HG03432 (cell line): ENCODE results near the gene CHIT1.

Experiments
- ATAC-seq: cut with Tn5 transposase; IDR thresholded peaks from one replicate; pipeline ENCODE4 v1.9.1; 2021; ENCODE audit warnings: mild to moderate bottlenecking, moderate library complexity; ENCODE audit not compliant: unreplicated experiment

The CHIT1 gene

GRCh38 chr1:203217668-203218067 is 11.8 kb downstream of the CHIT1 start:
- ATAC-seq: no peak

DNA sequence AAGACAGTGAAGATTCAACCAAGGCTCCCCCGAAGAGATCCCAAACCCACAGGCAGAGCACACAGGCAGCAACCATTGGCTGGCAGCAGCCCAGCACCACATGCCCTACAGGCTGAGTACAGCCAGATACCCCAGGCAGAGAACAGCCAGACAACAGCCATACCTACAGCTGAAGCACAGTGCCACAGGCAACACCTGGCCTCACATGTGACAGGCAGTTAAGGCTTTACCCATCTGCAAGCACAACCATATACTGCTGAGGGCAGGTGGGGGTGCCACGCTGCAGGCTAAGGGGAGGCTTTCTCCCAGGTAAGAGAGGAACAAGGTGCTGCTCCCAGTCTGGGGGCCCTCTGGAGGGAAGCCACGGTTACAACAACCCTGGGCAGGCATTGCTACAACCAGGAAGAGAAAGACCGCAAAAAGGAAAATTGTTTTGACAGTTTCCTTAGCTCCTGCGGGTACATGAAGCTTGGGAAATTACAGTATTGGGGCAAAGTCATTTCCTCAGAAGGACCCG is 12.3 kb downstream of the CHIT1 start:
- no peak for ATAC-seq

DNA sequence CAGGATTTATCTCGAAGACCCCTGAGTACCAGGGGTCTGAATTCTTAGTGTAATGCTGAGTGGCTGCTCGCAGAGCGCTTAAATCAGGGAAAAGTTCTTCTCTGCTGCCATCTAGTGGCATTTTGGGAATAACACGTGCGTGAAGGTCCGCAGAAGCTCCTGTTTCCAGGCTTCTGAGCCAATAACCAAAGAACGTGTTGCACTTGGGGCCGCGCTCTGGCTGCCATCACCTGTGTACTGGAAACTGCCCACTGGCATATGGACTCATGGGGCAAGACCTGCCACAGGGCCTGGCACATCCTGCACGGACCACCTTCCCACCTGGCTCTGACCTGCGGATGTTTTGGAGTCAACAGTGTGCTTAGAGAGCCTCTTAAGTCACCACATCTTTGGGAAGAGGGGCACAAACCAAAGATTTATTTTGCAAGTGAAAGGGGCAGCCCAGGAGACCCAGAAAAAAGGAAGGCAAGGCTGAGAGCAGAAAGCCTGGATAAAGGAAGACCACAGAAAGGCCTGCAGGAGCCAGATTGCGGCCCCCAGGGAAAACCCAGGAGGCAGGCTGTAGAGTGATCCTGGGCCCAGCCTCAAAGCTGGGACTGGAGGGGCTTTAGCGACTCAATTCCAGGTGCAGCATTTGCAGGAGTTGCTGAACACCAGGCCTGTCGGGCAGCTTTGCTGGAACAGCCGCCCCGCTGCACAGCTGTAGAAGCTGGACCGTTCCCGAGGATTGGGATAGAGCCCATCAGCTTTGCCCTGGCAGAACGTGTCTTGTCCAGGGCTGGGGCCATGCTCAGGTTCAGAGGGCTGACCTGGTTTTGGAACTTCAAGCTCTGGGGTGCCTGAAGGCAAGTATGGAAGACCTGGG is 13.0 kb downstream of the CHIT1 start:
- no peak for ATAC-seq

DNA sequence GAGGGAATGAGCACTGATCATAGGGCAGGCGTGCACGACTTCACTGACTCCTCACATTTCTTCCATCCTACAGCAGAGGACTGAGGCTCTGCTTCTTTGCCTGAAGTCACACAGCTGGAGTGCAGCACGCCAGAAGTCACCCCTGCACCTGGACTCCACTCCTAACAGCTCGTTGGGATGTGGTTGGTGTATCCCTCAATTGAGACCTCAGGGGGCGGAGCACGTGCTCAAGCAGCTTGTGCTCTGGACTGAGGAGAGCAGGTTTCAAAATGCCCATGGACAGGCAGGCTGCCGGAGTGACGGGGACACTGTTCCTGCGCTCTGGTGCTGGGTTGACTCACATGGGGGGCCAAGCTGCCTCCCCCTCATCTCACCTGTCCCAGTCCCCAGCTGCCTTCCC is 13.9 kb downstream of the CHIT1 start:
- no peak for ATAC-seq

DNA sequence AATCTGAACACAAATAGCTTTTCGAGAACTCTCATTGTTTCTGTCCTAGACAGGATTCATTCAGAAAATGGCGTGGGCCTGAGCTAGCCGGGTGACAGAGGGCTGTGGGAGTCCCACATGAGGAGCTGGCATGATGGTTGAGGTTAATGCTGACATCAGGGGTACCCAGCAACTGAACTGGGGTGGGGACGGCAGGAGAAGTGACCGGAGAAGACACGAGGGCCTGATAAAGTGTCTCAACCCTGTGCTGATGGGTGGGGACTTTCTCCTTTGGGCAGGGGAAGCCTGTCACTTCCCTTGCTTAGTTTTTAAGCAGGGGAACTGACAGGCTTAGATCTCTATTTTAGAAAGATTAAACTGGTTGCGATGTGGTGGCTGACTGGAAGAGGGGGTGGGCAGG is 14.6 kb downstream of the CHIT1 start:
- ATAC-seq: no peak

DNA sequence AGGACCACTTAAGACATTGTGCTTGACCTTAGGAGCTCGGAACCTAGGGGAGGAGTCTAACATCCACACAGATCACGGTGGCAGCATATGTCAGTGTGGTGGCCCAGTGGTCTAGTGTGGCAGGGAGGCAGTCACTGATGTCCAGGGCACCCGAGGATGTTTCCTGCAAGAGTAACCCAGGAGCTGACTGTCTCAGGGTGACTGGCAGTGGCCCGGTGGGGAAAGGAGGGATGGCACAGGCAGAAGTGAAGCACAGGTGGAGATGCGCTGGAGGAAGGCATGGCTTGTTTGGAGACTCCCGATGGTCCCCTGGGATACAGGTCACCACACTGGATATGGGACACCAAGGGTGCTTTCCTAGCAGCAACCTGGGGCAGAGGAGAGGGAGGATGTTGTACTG is 16.3 kb downstream of the CHIT1 start:
- no peak for ATAC-seq

- ATAC-seq: no peak
Measured at GRCh38 chr1:203211812-203212211, 17.7 kb downstream of the CHIT1 start.

DNA sequence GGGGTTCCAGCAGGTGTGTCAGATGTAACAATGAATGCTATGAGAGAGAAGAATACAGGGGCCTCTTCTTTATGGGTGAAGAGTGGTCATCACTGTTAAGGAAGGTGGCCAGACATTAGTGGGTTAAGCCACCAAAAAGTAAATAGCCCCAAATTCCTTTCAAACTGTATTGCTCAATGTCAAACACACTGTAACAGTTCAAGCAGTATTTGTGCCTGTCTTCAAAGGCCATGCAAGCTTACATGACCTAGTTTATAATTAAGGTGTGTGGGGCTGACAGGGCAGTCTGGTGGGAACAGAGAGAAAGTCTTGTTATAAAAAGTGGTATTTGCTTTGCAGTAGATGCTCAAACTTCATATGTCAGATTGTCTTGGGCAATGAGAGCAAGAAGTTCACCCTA is 18.5 kb downstream of the CHIT1 start:
- no peak for ATAC-seq

- no peak for ATAC-seq
Measured at GRCh38 chr1:203210350-203210749, 19.1 kb downstream of the CHIT1 start.

GRCh38 chr1:203208181-203208580 is 21.3 kb downstream of the CHIT1 start:
- ATAC-seq: no peak

- ATAC-seq: no peak
Measured at GRCh38 chr1:203207751-203208150, 21.7 kb downstream of the CHIT1 start.

- ATAC-seq: no peak
Measured at GRCh38 chr1:203206129-203206687, 23.3 kb downstream of the CHIT1 start.

- ATAC-seq: no peak
Measured at GRCh38 chr1:203204756-203205155, 24.7 kb downstream of the CHIT1 start.

- no peak for ATAC-seq
Measured at GRCh38 chr1:203202431-203203245, 26.8 kb downstream of the CHIT1 start.

GRCh38 chr1:203201516-203202205 is 27.8 kb downstream of the CHIT1 start:
- ATAC-seq: no peak

DNA sequence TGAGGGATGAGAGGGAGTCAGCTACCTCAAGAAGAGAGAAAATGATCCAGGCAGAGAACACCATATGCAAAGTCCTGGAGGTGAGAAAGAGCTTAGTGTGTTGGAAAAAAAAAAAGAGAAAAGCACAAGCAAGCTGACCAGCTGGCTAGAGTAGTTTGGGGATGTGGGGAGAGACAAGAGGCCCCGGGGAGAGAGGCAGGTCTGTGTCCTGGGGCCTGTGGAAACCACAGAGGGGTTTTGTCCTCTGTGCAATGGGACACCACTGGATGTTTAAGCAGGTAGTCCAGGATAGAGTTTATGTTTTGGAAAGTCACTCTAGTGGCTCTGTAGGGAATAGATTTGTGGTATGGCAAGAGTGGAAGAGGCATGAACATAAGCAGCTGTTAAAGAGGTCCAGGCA is 28.6 kb downstream of the CHIT1 start:
- ATAC-seq: no peak

DNA sequence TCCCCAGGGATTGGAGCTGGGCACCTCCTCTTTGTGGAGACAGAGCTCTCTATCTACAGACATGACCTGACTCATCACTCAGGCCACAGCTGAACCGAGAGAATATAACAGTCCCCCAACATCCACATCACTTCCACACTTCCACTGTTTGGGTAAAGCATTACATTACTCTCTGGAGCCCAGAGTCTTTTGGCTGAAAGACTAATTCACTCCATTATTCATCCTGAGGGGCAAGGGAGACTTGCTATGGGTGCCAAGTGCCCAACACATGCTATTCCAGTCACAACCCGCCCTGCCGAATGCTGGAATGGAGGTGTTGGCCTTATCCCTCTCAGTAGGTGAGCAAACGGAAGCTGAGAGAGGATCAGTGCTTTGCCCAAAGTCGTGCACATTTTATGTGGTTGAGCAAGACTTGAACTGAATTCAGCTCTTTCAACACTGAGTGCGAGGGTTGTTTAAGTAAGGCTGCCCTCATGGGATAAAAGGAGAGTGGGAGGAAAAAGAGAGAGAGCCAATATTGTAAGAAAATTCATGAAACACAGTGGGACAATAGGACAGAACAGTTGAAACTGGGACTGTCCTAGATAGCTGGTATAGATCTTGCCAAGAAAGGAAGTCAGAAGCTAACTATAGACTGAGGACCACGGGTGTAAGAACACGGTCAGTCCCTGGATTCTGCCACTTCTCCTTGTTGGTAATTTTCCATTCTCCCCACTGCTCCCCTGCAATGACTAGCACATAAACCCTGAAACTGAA is 29.5 kb downstream of the CHIT1 start:
- no peak for ATAC-seq

DNA sequence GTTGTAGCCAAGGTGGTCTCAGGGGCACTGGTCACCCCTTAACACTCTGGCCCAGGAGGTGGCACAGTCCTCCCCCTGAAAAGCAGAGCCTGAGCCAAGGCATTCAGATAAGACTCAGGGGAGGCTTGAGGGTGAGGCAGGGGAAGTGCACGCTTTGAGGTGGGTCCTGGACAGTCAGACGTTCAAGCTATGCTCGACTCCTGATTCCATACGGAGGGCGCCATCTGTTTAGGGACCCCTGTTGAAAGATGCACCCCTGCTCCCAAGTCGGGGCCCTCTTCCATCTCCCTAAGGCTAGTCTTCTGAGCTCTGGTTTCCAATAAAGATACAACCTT is 30.0 kb downstream of the CHIT1 start:
- no peak for ATAC-seq

- ATAC-seq: no peak
Measured at GRCh38 chr1:203199002-203199401, 30.5 kb downstream of the CHIT1 start.

DNA sequence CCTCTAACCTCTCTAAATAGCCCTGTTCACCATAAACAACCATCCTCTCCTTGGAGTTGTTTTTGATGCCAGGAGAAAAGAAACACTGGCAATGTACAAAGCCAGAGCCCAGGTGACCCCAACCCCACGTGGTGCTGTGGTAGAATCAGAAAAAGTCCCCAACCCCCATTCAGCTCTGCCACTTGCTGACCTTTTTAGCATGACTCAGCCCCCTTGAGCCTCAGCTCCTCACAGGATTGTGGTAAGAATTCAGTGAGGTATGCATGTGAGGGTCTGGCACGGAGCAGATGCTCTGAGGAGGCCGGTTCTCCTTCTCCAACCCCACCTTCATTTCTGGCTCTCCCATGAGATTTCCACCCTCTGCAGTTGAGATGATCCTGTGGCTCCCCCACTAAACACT is 31.8 kb downstream of the CHIT1 start:
- ATAC-seq: no peak
